NT2/D1 (cell line): ENCODE data around the gene SRGAP3.

Experiments
- SUZ12 ChIP-seq: IDR thresholded peaks from 2 replicates; pipeline ENCODE4 v1.6.1; 2011; ENCODE audit not compliant: insufficient read length, insufficient read depth; ENCODE audit errors: extremely low read depth
- YY1 ChIP-seq: IDR thresholded peaks from 2 replicates; pipeline ENCODE4 v1.6.1; 2011; ENCODE audit not compliant: insufficient read length, insufficient read depth

DNA sequence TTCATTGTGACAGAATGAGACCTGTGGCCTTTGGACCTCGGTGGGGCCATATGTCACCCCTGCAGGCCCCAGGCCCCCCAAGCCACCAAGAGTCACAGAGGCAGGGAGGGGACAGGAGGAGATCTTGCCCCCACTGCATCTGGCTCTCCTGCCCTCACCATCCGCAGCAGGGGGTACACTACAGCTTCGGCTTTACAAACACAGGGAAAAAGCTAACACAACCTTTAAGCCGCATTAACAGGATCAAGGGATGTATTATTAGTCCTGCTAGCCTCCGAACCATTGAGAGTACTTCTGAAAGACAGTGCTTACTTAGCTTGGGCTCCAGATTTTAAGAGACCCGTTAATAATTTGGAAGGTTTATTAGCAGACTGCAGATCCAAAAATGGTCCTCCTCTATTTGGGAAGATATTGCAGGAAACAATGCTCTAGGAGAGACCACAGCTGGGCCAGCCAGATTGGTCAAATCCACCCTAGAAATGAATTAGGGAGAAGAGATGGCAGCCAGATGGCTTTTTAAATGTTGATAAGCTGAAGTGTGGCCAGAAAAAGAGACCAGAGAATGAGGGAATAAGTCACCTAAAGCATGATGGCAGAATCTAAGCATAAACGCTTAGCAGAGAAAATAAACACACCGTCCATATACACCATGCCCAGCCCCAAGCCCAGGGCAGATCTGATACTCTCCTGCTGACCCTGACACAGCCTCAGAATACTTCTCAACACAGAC lies 31.5 kb downstream of the SRGAP3 start:
- no peak for TF ChIP-seq YY1
- no peak for TF ChIP-seq SUZ12
